Caki2 (cell line): ENCODE data around the gene MCTP1. TPM values are rescaled to one million over a fixed set of nuclear protein-coding genes. Genes with fewer than 3 reads are reported as not detected.

ENCODE experiments used
- DNase-seq: peaks from one replicate; pipeline ENCODE4 v3.0.0-alpha.2; 2015; ENCODE audit warnings: low read depth
- in situ Hi-C: cut with HindIII; loops from 2 replicates; pipeline ENCODE4 v1.10.0; 2016; ENCODE audit warnings: low sequenced_read_pairs, low pct_unique_long_range_greater_than_20kb, mixed read lengths
- total RNA-seq: library from RNA; depleted of rRNA; stranded (reverse); fragments of >200 nt; shearing (Covaris generic); gene quantifications from 2 replicates; pipeline ENCODE4 v1.2.3, GENCODE V29; 2014; ENCODE audit warnings: low replicate concordance

Gene MCTP1
- total RNA-seq, 1 experiment from 2014 or later = 42.4 TPM

GRCh38 chr5:94784536-94785505, 500.1 kb downstream of the MCTP1 start:
- no peak for DNase-seq
- in situ Hi-C loops = no loop called here

GRCh38 chr5:94782383-94782782, 502.5 kb downstream of the MCTP1 start:
- in situ Hi-C loops = no loop called here

GRCh38 chr5:94779684-94780083, 505.2 kb downstream of the MCTP1 start:
- in situ Hi-C loops = no loop called here
- DNase-seq = no peak

More at GRCh38 chr5:94782383-94782782, 502.5 kb downstream of the MCTP1 start:
- no peak for DNase-seq

GRCh38 chr5:94778732-94779131, 506.2 kb downstream of the MCTP1 start:
- in situ Hi-C loops = no loop called here
- no peak for DNase-seq

GRCh38 chr5:94778299-94778698, 506.6 kb downstream of the MCTP1 start:
- in situ Hi-C loops = no loop called here
- DNase-seq = no peak

GRCh38 chr5:94777056-94777880, 507.6 kb downstream of the MCTP1 start:
- in situ Hi-C loops = no loop called here
- DNase-seq = no peak

- in situ Hi-C loops = no loop called here
- no peak for DNase-seq
These were observed 508.7 kb downstream of the MCTP1 start for GRCh38 chr5:94776167-94776566.

GRCh38 chr5:94775088-94775487, 509.8 kb downstream of the MCTP1 start:
- no peak for DNase-seq
- in situ Hi-C loops = no loop called here

- no peak for DNase-seq
- in situ Hi-C loops = no loop called here
These were observed 513.2 kb downstream of the MCTP1 start for GRCh38 chr5:94771742-94772141.

GRCh38 chr5:94769996-94770395, 514.9 kb downstream of the MCTP1 start:
- no peak for DNase-seq
- in situ Hi-C loops = no loop called here

- in situ Hi-C loops = no loop called here
- DNase-seq = no peak
These were observed 523.1 kb downstream of the MCTP1 start for GRCh38 chr5:94761786-94762185.

- DNase-seq = no peak
- in situ Hi-C loops = no loop called here
These were observed 523.8 kb downstream of the MCTP1 start for GRCh38 chr5:94761055-94761454.

- in situ Hi-C loops = no loop called here
- no peak for DNase-seq
These were observed 524.9 kb downstream of the MCTP1 start for GRCh38 chr5:94759961-94760360.

- in situ Hi-C loops = no loop called here
- no peak for DNase-seq
These were observed 525.9 kb downstream of the MCTP1 start for GRCh38 chr5:94759022-94759421.

- DNase-seq = no peak
- in situ Hi-C loops = no loop called here
These were observed 530.1 kb downstream of the MCTP1 start for GRCh38 chr5:94754824-94755223.

GRCh38 chr5:94751460-94751859, 533.4 kb downstream of the MCTP1 start:
- in situ Hi-C loops = no loop called here
- DNase-seq = no peak

- in situ Hi-C loops = no loop called here
- no peak for DNase-seq
These were observed 534.2 kb downstream of the MCTP1 start for GRCh38 chr5:94750681-94751080.

- in situ Hi-C loops = no loop called here
- DNase-seq = no peak
These were observed 535.9 kb downstream of the MCTP1 start for GRCh38 chr5:94749042-94749441.

- in situ Hi-C loops = no loop called here
- no peak for DNase-seq
These were observed 536.7 kb downstream of the MCTP1 start for GRCh38 chr5:94748212-94748611.
